AG08396 (cell line): ENCODE data around the gene GUK1.
"Not testable (repeated sequence)": the region's sequence is repeated elsewhere in the genome, so short reads cannot be mapped to it uniquely, and the experiment has no call there.

Source experiments
- DNase-seq: peaks from one replicate; pipeline ENCODE4 v3.0.0; 2012; ENCODE audit warnings: low spot score, mixed read lengths

Gene GUK1

DNA sequence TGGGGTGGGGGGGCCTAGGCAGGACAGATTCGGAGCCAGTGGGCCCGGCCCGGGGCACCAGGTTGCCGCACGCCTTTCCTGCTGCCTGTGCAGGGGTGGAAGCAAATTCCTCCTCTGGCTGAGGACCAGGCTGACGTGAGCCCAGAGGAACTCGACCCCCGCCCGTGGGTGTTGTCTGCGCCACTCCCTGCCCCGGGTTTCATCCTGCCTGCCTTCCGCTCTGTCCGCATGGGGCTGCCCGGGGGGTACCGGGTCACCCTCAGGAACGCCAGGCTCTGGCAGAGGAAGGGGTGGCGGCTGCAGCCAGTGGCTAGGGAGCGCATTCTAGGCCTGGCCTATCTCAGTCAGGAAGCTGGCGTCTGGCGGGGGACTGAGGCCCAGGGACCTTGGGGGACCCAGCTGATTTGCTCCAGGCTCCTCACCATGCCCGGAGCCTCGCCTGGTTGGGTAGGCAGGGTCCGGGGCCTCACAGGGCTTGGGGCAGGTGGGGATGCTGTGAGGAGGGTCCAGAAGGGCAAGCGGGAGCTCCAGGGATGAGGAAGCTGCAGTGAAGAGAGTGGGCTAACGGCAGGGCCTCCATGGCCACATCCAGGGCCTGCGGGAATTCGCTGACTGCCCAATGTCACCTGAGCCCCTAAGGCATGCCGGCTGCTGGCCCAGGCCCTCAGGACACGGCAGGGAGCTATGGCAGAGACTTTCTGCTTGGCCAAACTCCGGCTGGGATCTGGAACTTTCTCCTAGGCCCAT lies 23.1 kb downstream of the GUK1 start:
- DNase-seq: no peak

DNA sequence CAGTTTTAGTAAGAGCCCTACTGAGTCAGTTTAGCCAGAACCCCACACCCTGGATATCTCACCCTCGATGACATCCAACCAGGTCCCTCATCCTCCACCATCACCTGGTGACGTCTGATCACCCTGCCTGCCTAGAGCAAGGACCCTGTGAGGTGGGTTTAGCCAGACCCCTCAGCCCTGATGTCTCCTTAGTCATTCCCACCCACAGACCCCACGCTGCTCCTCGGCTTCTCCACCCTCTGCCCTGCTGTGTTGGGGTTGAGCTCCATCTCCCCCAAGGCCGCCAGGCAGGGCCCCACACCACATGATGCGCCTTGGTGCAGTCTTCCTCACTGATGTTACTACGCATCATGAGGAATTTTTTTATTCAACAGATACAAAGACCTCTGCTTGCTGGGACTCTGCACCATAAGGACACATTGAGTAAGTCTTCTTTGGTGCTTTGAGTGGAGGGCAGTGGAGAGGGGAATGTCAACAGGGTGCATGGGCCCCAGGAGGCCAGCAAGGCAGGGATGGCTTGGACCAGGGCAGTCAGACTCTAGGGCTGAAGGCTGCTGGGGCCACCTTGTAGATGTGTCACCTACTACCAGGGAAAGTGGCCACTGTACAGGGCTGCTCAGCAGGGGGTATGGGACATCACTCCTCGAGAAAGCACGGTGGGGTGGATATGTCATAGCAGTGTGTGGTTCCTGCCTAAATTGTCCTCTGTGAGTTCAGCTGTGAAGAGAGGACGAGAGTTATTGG lies 23.9 kb downstream of the GUK1 start:
- no peak for DNase-seq

DNA sequence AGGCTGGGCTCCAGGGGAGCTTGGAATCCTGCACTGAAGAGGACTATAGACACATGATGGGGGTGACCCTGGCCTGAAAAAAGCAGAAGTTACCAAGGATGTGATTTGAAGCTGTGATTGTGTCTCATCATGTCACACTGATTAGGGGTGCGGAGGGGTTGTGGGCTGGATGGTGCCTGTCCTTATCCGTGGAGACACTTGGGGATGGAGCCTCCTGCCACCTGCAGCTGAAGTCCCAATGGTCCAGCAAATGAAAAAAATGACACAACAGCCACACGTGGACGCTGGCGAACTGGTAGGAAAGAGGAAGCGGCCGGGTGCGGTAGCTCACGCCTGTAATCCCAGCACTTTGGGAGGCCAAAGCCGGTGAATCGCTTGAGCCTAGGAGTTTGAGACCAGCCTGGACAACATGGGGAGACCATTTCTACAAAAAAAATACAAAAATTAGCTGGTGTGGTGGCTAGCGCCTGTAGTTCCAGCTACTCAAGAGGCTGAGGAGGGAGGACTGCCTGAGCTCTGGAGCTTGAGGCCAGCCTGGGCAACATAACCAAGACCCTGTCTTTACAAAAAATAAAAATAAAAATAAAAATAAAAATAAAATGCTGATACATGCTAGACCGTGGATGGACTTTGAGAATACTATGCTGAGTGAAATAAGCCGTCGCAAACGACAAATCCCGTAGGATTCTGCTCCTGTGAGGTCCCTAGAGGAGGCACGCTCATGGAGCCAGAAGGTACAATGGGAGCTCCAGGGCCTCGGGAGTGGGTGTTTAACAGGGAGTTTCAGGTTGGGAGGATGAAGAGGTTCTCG lies 24.7 kb downstream of the GUK1 start:
- DNase-seq: no peak

DNA sequence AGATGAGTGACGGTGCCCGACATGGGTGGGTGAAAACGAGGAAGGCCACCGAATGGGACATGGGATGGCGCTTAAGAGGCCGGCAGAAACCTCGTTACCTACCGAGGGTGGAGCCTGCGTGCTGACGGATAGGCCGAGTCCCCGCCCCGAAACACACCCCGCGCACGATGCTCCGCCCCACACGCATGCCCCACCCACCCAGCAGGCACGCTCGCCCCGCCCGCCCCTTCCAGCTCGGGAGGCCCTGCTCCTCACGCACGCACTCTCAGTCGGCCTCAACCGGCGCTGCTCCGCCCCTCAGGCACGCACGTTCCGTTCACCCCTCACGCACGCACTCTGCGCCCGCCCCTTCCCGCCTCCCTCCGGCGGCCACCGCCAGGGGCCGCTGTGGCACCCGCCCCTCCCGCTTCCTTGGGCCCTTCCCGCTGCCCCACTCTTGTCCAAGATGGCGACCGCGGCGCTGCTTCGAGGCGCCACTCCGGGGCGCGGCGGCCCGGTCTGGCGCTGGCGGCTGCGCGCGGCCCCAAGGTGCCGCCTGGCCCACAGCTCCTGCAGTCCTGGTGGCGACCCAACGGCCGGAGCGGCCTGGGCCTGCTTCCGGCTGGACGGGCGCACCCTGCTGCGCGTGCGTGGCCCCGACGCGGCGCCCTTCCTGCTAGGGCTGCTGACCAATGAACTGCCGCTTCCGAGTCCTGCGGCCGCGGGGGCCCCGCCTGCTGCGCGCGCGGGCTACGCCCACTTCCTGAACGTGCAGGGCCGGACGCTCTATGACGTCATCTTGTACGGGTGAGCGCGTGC lies 25.5 kb downstream of the GUK1 start, which contains the start of gene IBA57:
IBA57 (plus strand) TSS at position 433 of the 798 bp plus-strand sequence; CDS start at position 446, 13 bp downstream.
- DNase-seq: peak; percentile 99

DNA sequence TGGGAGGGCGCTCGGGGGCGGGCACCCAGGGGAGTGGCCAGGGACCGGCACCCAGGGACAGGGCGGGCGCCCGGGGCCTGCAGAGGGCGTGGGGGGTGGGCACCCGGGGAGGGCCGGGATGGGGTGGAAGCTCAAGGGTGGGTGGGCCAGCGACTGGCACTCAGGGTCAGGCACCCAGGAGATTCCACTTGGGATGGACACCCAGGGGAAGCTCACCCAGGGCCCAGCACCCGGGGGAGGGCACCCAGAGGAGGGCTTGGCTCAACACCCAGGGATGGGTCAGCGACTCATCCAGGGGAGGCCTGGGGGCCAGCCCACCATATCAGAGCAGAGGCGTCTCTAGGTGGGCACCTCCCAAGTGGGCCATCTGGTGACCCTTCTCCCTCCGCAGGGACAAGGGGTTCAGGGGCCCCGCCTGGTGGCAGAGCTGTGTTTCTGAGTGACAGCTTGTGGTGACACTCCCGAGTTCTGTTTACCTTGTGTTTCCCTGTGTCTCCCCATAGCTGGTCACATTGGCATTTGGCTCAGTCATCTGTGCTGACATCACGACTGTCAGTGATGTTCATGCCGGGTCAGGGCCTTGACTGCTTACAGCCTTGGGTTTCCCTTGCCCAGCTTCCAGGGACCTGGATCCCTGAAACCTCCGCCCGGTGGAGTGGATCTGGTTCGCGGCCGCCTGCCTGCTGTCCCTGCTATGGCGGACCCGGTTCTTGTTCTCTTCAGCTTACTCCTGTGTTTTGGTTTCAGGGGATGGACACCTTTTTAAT lies 26.3 kb downstream of the GUK1 start:
- DNase-seq: peak; percentile 84

DNA sequence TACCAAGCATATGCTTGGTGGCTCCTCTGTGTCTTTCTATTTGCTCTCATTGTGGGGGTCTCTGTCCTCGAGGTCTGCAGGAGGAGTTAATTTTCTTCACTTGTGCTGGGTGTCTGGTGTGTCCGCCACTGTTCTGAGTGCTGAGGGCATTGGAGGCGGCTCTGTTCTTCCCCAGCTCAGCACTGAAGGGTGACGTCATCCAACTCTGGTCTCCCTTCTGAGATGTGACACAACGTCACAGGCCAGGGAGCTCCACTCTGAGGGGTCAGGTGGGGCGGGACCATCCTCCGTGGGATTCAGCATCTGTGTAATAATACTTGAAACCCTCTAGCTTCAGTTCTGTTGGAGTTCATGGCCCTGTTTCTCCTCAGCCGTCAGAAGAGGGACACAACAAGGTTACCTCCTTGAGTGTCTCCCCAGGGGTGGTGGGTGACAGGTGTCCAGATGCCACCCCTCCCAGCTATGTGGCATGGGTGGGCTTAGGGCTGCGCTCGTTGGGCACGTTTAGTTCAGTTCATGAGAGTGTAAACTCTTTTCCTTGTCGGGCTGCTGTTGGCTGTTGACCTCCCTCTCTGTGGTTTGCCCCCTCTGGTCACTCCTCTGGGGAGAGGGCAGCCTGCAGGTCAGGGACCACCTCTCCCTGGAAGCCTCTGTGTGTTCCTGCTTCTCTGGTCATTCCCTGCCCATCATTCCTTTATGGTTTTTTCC lies 28.6 kb downstream of the GUK1 start:
- no peak for DNase-seq

DNA sequence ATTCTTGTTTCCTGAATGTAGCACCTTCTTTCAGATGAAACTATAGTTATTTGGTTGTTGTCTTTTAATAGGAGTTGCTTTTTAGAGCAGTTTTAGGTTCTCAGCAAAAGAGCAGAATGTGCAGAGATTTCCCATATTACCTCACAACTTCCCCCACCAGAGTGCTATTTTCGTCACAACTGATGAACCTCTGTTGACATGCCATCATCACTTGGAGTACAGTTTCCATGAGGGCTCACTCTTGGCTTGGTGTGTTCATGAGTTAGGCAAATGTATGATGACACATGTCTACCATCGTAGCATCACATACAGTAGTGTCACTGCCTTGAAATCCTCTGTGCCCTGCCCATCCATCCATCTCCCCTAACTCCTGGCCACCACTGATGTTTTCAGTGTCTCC lies 29.3 kb downstream of the GUK1 start:
- DNase-seq: no peak

DNA sequence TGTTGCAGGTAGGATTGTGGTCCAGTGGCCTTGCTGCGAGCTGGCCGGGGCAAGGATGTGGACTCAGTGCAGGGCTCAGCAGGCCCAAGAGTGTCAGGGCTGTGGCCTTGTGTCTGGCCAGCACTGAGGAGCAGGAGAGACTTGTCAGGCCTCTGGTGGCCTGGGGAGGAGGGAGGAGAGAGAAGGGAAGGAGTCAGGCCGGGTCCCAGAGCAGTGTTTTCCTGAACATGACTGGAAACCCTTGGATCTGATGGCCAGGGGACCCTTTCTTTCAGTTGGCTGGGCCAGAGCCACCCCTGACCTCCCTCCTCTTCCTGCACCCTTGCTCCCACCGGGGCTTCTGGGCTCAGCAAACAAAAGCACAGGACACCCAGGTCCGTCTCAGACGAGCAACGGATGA lies 30.6 kb downstream of the GUK1 start:
- DNase-seq: no peak

DNA sequence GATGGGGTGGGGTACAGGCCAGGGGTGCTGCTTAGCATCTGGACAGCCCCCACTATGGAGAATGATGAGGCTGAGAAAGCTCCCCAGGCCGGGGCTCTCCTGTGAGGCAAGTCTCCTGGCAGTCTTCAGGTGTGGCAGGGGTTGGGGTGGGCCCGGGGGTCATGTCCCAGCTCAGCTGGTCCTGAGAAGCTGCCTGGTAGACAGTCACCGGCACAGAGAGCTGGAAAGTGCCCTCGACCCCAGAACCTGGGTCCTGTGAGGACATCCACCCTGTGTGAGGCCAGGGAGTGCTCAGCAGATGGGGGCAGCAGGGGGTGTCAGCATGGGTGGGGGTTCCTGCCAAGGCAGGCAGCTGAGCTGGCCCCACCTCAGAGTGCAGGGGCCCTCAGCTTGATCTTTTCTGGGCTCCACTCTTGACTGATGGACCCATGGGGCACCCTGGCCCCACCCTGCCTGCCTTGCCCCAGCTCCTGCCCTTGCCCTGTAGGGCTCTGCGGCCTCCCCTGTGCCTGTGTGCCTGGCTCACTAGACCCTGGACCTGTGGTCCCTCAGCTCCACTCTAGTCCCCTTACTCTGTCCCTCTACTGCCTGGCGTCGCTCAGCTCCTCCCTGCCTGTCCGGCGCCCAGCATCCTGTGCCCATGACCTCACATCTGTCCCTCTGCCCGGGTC lies 31.3 kb downstream of the GUK1 start:
- DNase-seq: no peak

DNA sequence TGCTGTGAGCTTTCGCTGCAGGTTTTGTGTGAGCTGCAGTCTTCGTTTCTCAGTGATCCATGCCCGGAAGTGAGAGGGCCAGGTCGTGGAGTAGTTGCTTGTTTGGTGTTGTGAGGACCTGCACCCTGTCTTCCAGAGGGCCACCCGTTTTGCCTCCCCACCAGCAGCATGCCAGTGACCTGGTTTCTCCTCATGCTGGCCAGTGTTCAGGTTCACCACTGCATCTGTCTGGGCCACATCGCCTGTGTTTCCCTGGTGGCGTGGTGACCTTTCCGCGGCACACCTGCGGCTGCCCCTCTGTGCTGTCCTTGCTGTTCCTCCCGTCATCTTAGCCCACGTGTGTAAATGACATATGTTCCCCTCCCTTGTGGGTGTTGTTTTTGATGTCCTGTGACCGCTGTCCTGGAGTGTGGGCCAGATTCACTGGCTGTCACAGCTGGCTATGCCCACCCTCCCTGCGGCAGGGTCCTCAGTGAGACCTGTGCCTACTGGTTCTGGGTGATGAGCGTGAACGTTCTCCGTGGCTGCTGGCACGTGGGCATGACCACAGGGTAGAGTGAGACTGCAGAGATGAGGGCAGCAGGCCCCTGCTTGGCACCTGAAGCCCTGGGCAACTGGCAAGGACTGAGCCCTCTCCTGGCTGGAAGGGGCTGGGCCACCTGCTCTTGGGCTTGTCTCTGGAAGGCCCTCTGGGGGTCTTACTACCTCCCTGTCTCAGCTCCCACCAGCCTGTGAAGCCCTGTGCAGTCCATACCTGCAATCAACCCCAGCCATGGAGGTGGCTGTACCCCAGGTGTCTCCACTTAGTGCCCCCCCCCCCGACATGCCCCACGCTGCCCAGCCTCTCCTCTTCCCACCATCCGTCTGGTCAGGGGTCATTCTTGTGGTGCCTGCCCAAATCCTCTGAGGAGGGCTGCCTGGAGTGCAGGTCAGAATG lies 32.8 kb downstream of the GUK1 start:
- DNase-seq: no peak

DNA sequence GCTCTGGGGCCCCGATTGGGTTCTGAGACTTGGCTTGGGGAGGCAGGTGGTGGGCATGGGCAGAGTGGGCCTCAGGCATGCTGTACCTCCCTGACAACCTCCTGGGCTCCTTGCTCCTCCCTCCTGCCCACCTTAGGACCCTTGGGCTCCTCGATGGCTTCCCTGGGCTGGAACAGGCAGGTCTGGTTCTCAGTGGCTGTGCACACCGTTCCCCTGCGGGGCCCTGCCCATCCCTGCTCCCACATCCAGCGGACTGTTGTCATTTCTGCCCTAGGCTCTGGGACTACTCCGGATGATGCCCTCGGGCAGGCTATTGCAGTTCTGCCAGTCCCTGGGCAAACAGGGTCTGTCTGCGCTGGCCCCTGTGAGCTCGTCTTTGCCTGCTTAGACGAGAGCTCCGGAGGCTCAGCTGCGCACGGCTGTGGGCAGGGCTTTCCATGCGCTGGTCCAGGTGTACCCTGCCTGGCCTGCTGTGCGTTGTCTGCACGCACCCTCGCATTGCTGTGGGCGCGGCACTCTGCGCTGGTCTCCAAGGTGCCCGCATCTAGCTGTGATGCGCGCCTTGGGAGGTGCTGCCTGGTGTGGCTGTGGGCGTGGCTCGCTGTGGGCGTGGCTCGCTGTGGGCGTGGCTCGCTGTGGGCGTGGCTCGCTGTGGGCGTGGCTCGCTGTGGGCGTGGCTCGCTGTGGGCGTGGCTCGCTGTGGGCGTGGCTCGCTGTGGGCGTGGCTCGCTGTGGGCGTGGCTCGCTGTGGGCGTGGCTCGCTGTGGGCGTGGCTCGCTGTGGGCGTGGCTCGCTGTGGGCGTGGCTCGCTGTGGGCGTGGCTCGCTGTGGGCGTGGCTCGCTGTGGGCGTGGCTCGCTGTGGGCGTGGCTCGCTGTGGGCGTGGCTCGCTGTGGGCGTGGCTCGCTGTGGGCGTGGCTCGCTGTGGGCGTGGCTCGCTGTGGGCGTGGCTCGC lies 33.7 kb downstream of the GUK1 start:
- not testable (repeated sequence) for DNase-seq

DNA sequence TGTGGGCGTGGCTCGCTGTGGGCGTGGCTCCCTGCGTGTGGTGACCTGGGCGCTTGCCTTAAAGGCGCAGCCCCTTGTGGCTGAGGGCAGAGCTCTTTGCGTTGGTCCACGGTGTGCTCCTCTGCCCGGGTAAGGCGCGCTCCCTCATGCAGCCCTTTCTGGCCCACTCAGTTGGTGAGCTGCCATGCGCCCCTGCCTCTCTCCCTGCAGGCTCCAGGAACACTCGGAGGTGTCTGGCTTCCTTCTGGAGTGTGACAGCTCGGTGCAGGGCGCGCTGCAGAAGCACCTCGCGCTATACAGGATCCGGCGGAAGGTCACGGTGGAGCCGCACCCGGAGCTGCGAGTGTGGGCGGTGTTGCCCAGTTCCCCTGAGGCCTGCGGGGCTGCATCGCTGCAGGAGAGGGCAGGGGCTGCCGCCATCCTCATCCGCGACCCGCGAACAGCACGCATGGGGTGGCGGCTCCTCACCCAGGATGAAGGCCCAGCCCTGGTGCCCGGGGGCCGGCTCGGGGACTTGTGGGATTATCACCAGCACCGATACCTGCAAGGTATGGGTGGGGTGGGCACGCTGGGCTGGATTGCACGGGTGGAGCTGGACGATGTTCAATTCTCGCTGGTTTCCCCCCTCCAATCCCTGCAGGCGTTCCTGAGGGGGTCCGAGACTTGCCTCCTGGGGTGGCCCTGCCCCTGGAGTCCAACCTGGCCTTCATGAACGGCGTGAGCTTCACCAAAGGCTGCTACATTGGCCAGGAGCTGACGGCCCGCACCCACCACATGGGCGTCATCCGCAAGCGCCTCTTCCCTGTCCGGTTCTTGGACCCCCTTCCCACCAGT lies 34.6 kb downstream of the GUK1 start:
- peak; percentile 51 for DNase-seq

DNA sequence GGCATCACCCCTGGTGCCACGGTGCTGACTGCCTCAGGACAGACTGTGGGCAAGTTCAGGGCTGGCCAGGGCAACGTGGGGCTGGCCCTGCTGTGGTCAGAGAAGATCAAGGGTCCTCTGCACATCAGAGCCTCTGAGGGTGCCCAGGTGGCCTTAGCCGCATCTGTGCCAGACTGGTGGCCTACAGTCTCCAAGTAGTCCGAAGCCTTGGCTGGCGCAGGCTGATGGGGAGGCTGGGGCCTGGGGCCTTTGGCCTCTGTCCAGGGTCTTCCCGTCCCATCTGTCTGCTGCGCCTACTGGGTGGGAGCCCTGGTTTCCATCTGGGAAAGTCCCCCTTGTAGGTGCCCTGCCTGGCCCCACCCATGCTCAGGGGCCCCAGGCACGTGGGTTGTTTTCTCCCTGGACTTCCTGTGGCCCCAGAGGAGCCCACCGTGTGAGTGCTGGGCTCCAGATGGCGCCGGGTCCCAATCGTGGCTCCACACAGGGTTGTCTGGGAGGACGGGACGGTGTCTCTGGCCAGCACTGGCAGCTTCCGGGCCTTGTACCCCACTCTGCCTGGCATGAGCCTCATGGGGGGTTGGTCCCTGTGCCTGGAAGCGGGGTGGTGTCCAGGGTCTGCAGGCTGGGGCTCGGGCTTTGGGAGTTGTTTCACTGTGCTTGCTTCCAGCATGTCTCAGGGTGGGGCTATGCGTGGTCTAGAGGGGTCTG lies 35.4 kb downstream of the GUK1 start:
- no peak for DNase-seq

DNA sequence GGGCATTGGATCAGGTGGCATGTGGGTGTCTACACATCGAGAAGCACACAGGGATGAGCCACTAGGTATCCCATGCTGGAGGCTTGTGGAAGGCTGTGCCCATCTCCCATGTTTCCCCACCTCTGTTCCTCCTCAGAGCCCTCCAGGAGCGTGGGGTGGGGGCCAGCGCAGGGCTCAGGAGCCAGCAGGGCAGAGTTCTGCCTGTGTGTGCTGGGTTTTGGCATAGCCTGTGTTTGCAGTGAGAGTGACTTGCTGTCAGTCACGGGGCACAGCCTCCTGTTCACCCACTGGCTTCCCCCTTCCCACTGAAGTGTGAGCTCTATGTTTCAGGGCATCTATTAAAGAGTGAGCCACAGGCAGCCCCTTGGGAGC lies 35.9 kb downstream of the GUK1 start:
- DNase-seq: no peak

DNA sequence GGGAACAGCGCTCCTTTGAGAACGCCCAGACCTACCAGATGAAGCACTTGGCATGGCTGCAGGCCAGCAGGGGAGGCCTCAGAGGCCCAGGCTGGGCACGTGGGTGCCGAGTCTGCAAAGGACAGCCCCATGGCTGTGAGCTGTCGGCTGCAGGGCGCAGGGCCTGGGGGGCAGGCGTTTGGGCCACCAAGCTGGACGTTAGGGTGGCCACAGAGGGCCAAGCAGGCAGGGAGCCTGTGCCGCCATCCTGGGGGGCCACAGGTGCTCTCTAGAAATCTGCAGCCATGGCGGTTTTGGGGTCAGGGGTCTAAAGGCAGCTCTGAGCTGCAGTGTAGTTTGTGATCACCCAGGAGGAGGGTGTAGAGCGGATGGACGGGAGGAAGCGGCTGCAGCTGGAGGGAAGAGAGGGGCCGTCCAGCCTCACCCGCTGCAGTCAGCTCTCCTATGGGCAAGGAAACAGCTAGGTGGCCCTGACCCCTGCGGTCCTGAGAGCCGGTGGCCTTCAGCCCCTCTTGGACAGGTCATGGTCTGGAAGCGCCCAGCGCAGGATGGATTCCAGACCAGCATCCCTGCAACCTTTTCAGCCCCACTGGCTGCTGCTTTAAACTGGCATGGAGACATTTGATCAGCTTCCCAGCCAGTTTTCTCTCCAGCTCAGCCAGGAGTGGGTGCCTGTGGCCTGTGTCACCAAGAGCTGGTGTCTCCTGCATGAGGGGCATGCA lies 36.5 kb downstream of the GUK1 start:
- DNase-seq: no peak

DNA sequence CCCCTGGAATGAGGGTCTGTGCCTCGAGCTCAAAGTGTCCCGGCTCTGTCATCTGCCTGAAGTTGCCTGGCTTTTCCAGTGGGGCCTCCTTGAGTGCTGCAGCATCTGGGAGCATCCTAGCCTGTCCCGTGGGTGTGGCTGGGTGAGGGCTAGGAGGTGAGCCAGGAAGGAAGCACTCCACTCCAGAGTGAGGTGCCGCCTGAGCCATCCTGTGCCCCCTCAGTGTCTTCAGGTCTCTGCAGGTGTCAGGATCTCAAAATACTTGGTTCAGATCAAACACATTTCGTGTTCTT lies 37.0 kb downstream of the GUK1 start:
- no peak for DNase-seq
